Measurements from ENCODE around the gene PAX5. TPM values are rescaled to one million over a fixed set of nuclear protein-coding genes. Genes with fewer than 3 reads are reported as not detected.

PAX5 gene
- total RNA-seq, 1 donor from 2014 or later, result 0.16 TPM

DNA sequence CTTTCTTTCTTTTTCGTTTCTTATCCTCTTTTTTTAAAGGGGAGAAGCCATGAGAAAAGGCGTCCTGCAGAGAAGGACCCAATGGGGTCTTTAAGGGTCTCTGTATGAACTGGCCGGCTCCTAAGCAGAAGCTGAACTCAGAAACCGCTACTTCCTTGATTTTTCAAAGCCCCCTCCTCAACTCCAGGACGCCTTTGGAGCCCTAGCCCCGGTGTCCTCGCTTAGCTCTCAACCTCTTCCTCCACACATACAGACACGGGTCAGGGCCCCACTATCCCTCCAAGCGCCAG lies 8.3 kb downstream of the PAX5 start:
- Mint-ChIP-seq H3K27me3 (peaks cover 85% of the 10 kb centered on the region), H3K27ac (no peak overlapping the region), H3K4me3 (peak overlapping the region; percentile 77), H3K36me3 (ENCODE audit: low read depth) (peaks cover 1% of the 10 kb centered on the region), H3K9me3 (peaks cover 5% of the 10 kb centered on the region), H3K4me1 (peaks cover 12% of the 10 kb centered on the region)
- intact Hi-C loops (cut with micrococcal nuclease), result loop anchor here (2.0 kb wide), 2 partner anchors 17 to 53 kb away; no protein-coding TSS in a partner anchor
- no peak for DNase-seq

- DNase-seq, result peak; percentile 61
- peaks cover 12% of the 10 kb centered on the region for H3K4me1 Mint-ChIP-seq
- peaks cover 5% of the 10 kb centered on the region for H3K9me3 Mint-ChIP-seq
- peaks cover 1% of the 10 kb centered on the region for H3K36me3 Mint-ChIP-seq (ENCODE audit: low read depth)
- peak overlapping the region; percentile 77 for H3K4me3 Mint-ChIP-seq
- no peak overlapping the region for H3K27ac Mint-ChIP-seq
- H3K27me3 Mint-ChIP-seq, result peaks cover 85% of the 10 kb centered on the region
- intact Hi-C loops (cut with micrococcal nuclease), result loop anchor here (2.0 kb wide), 1 partner anchor 16 kb away; no protein-coding TSS in a partner anchor
Observed at GRCh38 chr9:37025071-37025822, 8.8 kb downstream of the PAX5 start.

- DNase-seq, result no peak
- Mint-ChIP-seq H3K9me3 (no peaks in the 10 kb centered on the region), H3K36me3 (ENCODE audit: low read depth) (no peaks in the 10 kb centered on the region), H3K27ac (no peak overlapping the region), H3K4me1 (no peaks in the 10 kb centered on the region), H3K4me3 (no peak overlapping the region), H3K27me3 (peaks cover 67% of the 10 kb centered on the region)
- intact Hi-C loops (cut with micrococcal nuclease), result no loop called here
Observed at GRCh38 chr9:37017546-37017945, 16.5 kb downstream of the PAX5 start.

- Mint-ChIP-seq H3K4me1 (peaks cover 2% of the 10 kb centered on the region), H3K27me3 (peaks cover 52% of the 10 kb centered on the region)
- DNase-seq, result no peak
Observed at GRCh38 chr9:37011530-37011929, 22.5 kb downstream of the PAX5 start.

GRCh38 chr9:37010976-37011375 lies 23.1 kb downstream of the PAX5 start:
- Mint-ChIP-seq H3K4me3 (no peak overlapping the region), H3K9me3 (no peaks in the 10 kb centered on the region), H3K36me3 (ENCODE audit: low read depth) (no peaks in the 10 kb centered on the region), H3K27ac (no peak overlapping the region), H3K27me3 (peaks cover 51% of the 10 kb centered on the region), H3K4me1 (peaks cover 2% of the 10 kb centered on the region)
- intact Hi-C loops (cut with micrococcal nuclease), result no loop called here
- DNase-seq, result no peak

More at GRCh38 chr9:37011530-37011929, 22.5 kb downstream of the PAX5 start:
- no peaks in the 10 kb centered on the region for H3K36me3 Mint-ChIP-seq (ENCODE audit: low read depth)
- no peak overlapping the region for H3K27ac Mint-ChIP-seq
- no peaks in the 10 kb centered on the region for H3K9me3 Mint-ChIP-seq
- H3K4me3 Mint-ChIP-seq, result no peak overlapping the region
- intact Hi-C loops (cut with micrococcal nuclease), result no loop called here

GRCh38 chr9:37010180-37010579 lies 23.9 kb downstream of the PAX5 start:
- Mint-ChIP-seq H3K4me1 (peaks cover 2% of the 10 kb centered on the region), H3K27ac (no peak overlapping the region), H3K36me3 (ENCODE audit: low read depth) (no peaks in the 10 kb centered on the region), H3K27me3 (peaks cover 54% of the 10 kb centered on the region), H3K9me3 (no peaks in the 10 kb centered on the region), H3K4me3 (no peak overlapping the region)
- intact Hi-C loops (cut with micrococcal nuclease), result no loop called here
- no peak for DNase-seq

GRCh38 chr9:37007295-37007694 lies 26.8 kb downstream of the PAX5 start:
- no peak for DNase-seq
- H3K36me3 Mint-ChIP-seq (ENCODE audit: low read depth), result no peaks in the 10 kb centered on the region
- peaks cover 2% of the 10 kb centered on the region for H3K4me1 Mint-ChIP-seq
- intact Hi-C loops (cut with micrococcal nuclease), result no loop called here
- no peak overlapping the region for H3K4me3 Mint-ChIP-seq
- peaks cover 62% of the 10 kb centered on the region for H3K27me3 Mint-ChIP-seq
- H3K27ac Mint-ChIP-seq, result no peak overlapping the region
- H3K9me3 Mint-ChIP-seq, result no peaks in the 10 kb centered on the region

GRCh38 chr9:37005517-37006140 lies 28.4 kb downstream of the PAX5 start:
- H3K27ac Mint-ChIP-seq, result no peak overlapping the region
- no peak for DNase-seq
- H3K4me1 Mint-ChIP-seq, result no peaks in the 10 kb centered on the region
- peaks cover 67% of the 10 kb centered on the region for H3K27me3 Mint-ChIP-seq
- H3K9me3 Mint-ChIP-seq, result no peaks in the 10 kb centered on the region
- no peaks in the 10 kb centered on the region for H3K36me3 Mint-ChIP-seq (ENCODE audit: low read depth)
- no peak overlapping the region for H3K4me3 Mint-ChIP-seq
- intact Hi-C loops (cut with micrococcal nuclease), result no loop called here

- H3K4me1 Mint-ChIP-seq, result no peaks in the 10 kb centered on the region
- no peaks in the 10 kb centered on the region for H3K9me3 Mint-ChIP-seq
- no peak for DNase-seq
- intact Hi-C loops (cut with micrococcal nuclease), result no loop called here
- no peak overlapping the region for H3K27ac Mint-ChIP-seq
- H3K4me3 Mint-ChIP-seq, result no peak overlapping the region
- H3K36me3 Mint-ChIP-seq (ENCODE audit: low read depth), result no peaks in the 10 kb centered on the region
- peaks cover 68% of the 10 kb centered on the region for H3K27me3 Mint-ChIP-seq
Observed at GRCh38 chr9:37004424-37004935, 29.6 kb downstream of the PAX5 start.

GRCh38 chr9:37002413-37003217 lies 31.5 kb downstream of the PAX5 start:
- no peaks in the 10 kb centered on the region for H3K4me1 Mint-ChIP-seq
- peaks cover 61% of the 10 kb centered on the region for H3K27me3 Mint-ChIP-seq
- H3K4me3 Mint-ChIP-seq, result peak overlapping the region; percentile 41
- no peaks in the 10 kb centered on the region for H3K9me3 Mint-ChIP-seq
- intact Hi-C loops (cut with micrococcal nuclease), result no loop called here
- H3K27ac Mint-ChIP-seq, result no peak overlapping the region
- DNase-seq, result no peak
- H3K36me3 Mint-ChIP-seq (ENCODE audit: low read depth), result no peaks in the 10 kb centered on the region

GRCh38 chr9:37002036-37002412 lies 32.0 kb downstream of the PAX5 start:
- no peak overlapping the region for H3K27ac Mint-ChIP-seq
- no peaks in the 10 kb centered on the region for H3K4me1 Mint-ChIP-seq
- DNase-seq, result no peak
- intact Hi-C loops (cut with micrococcal nuclease), result no loop called here
- peaks cover 56% of the 10 kb centered on the region for H3K27me3 Mint-ChIP-seq
- no peaks in the 10 kb centered on the region for H3K9me3 Mint-ChIP-seq
- no peak overlapping the region for H3K4me3 Mint-ChIP-seq
- H3K36me3 Mint-ChIP-seq (ENCODE audit: low read depth), result no peaks in the 10 kb centered on the region

DNA sequence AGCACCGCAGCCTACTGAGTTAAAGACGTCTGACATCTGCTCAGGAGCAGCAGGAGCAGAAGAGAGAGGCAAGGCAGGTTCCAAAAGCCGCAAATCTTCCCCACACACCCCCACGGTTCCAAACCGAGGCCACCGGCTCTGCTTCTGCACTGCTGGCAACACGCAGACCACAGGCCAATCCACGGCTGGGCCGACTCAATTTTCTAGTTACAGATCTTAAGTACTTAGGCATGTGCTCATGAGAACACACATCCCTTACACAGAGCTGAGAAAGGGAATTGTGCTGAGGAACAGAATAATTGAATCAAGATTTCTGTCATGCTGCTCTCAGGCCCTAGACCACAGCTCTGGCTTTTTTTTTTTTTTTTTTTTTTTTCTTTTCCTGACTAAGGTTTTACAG lies 32.6 kb downstream of the PAX5 start:
- H3K9me3 Mint-ChIP-seq, result no peaks in the 10 kb centered on the region
- no peaks in the 10 kb centered on the region for H3K36me3 Mint-ChIP-seq (ENCODE audit: low read depth)
- peaks cover 54% of the 10 kb centered on the region for H3K27me3 Mint-ChIP-seq
- no peaks in the 10 kb centered on the region for H3K4me1 Mint-ChIP-seq
- H3K4me3 Mint-ChIP-seq, result no peak overlapping the region
- H3K27ac Mint-ChIP-seq, result no peak overlapping the region
- intact Hi-C loops (cut with micrococcal nuclease), result no loop called here
- no peak for DNase-seq

DNA sequence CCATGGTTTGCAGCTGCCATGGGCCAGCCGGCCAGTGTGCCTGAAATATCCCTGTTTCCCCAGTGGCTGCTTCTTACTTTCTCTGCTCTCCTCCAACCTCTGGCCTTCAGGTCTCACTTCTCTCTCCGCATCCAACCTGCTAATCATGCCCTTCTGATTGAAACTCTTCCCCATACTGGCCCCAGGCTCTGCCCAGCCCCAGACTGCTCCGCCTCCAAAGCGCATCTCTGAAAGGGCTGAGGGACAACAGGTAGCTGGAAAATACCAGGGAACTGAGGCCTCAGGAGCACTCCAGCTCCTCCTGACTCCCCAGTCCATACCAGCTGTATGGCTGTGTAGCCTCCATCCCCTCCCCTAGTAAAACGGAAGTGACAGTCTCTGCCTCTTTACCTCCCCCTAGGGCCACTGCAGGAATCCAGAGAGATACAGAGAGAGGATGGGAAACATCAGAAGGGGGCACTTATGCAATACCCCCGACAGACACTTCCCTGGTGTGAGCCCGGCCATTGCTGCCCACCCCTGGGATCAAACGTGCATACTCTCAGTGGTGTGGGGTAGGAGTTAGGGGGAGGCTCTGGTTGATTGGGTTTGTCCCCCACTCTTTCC lies 34.2 kb downstream of the PAX5 start:
- Mint-ChIP-seq H3K4me1 (peaks cover 3% of the 10 kb centered on the region), H3K36me3 (ENCODE audit: low read depth) (no peaks in the 10 kb centered on the region), H3K9me3 (no peaks in the 10 kb centered on the region), H3K4me3 (no peak overlapping the region), H3K27me3 (peaks cover 40% of the 10 kb centered on the region), H3K27ac (no peak overlapping the region)
- DNase-seq, result no peak
- intact Hi-C loops (cut with micrococcal nuclease), result loop anchor here (5.0 kb wide), 2 partner anchors 327 to 392 kb away; no protein-coding TSS in a partner anchor

Measured in activated CD4-positive, alpha-beta T cell treated with anti-CD3 and anti-CD28 coated beads, Interleukin-2, amount 10 ng/mL, durations not matched to agents 24 days and 14 days (primary cell).